BJ (cell line): Measurements from ENCODE around the gene TRIM42. TPM values are rescaled to one million over a fixed set of nuclear protein-coding genes. Genes with fewer than 3 reads are reported as not detected.

ENCODE experiments used
- CTCF ChIA-PET: fragments of 350-600 bp; formaldehyde crosslinking; extraction: SDS; loops from one replicate; lab custom pipeline; 2021; ENCODE audit warnings: antibody characterized with exemption, inconsistent platforms; lab: Yijun Ruan, JAX
- POLR2A ChIA-PET: fragments of 300-600 bp; sonication (Branson Sonifier 250); formaldehyde crosslinking; extraction: SDS; loops from one replicate; lab custom pipeline; 2021; ENCODE audit warnings: antibody characterized with exemption; lab: Charles Lee
- DNase-seq: peaks from one replicate; pipeline ENCODE4 v3.0.0-alpha.2; 2011; ENCODE audit warnings: low read depth
- H3K27me3 ChIP-seq: 2 replicates; pipeline ENCODE4 v1.6.0; 2011; ENCODE audit warnings: low read length; ENCODE audit not compliant: control insufficient read depth, insufficient read depth
- H3K36me3 ChIP-seq: 2 replicates; pipeline ENCODE4 v1.5.1; 2011; ENCODE audit warnings: low read length; ENCODE audit not compliant: control insufficient read depth, insufficient read depth
- H3K4me3 ChIP-seq: 2 replicates; pipeline ENCODE4 v1.5.1; 2011; ENCODE audit warnings: low read depth, mild to moderate bottlenecking, control low read depth, low read length
- CTCF ChIP-seq: IDR thresholded peaks from 2 replicates; pipeline ENCODE4 v1.5.1; 2011; ENCODE audit warnings: low read depth, mild to moderate bottlenecking, control low read depth, inconsistent platforms, low read length, moderate library complexity; ENCODE audit not compliant: insufficient read depth
- polyA minus RNA-seq: library from RNA; depleted of rRNA, polyadenylated mRNA; stranded (reverse); fragments of >200 nt; gene quantifications from 2 replicates; pipeline ENCODE4 v1.2.3, GENCODE V29; 2011; rRNA and poly(A)+ RNA removed
- polyA plus RNA-seq: library from polyadenylated mRNA; depleted of rRNA; stranded (reverse); fragments of >200 nt; gene quantifications from 2 replicates; pipeline ENCODE4 v1.2.3, GENCODE V29; 2011; rRNA removed

Gene TRIM42
- polyA plus RNA-seq (not detected in 2 replicates), polyA minus RNA-seq (not detected in 2 replicates)

- TF ChIP-seq CTCF: no peak
- CTCF ChIA-PET: no interaction called here
Measured at GRCh38 chr3:140677764-140678163, at the start of gene TRIM42. TRIM42 (plus strand) TSS chr3:140678064; CDS start chr3:140678230, 166 bp downstream.

GRCh38 chr3:140628606-140629005 lies 49.3 kb upstream of the TRIM42 start:
- POLR2A ChIA-PET: no interaction called here
- Histone ChIP-seq H3K4me3 (no peak overlapping the region), H3K27me3 (no peaks in the 10 kb centered on the region), H3K36me3 (no peaks in the 10 kb centered on the region)
- no peak for TF ChIP-seq CTCF
- CTCF ChIA-PET: no interaction called here
- DNase-seq: no peak

More at GRCh38 chr3:140677764-140678163, at the start of gene TRIM42:
- no peak for DNase-seq
- no peak within 1 kb of the TSS for H3K4me3 ChIP-seq
- POLR2A ChIA-PET: no interaction called here
- no peaks in the 10 kb centered on the region for H3K27me3 ChIP-seq
- no peaks in the 10 kb centered on the region for H3K36me3 ChIP-seq

GRCh38 chr3:140629357-140630137 lies 48.3 kb upstream of the TRIM42 start:
- Histone ChIP-seq H3K36me3 (no peaks in the 10 kb centered on the region), H3K27me3 (no peaks in the 10 kb centered on the region), H3K4me3 (no peak overlapping the region)
- ChIA-PET CTCF (no interaction called here), POLR2A (no interaction called here)
- peak; percentile 32 for DNase-seq
- TF ChIP-seq CTCF: no peak

- DNase-seq: no peak
- no peak for TF ChIP-seq CTCF
- no peaks in the 10 kb centered on the region for H3K27me3 ChIP-seq
- no peaks in the 10 kb centered on the region for H3K36me3 ChIP-seq
- CTCF ChIA-PET: no interaction called here
- H3K4me3 ChIP-seq: no peak overlapping the region
- POLR2A ChIA-PET: no interaction called here
Measured at GRCh38 chr3:140630366-140630765, 47.5 kb upstream of the TRIM42 start.

GRCh38 chr3:140630866-140631265 lies 47.0 kb upstream of the TRIM42 start:
- TF ChIP-seq CTCF: no peak
- DNase-seq: no peak
- no peaks in the 10 kb centered on the region for H3K36me3 ChIP-seq
- H3K4me3 ChIP-seq: no peak overlapping the region
- no peaks in the 10 kb centered on the region for H3K27me3 ChIP-seq
- POLR2A ChIA-PET: no interaction called here
- CTCF ChIA-PET: interaction anchor here (0.6 kb wide), 1 partner anchor 437 kb away, joined by 4 read pairs; no protein-coding TSS in a partner anchor
